Prostate gland (tissue), 2 donors: ENCODE data around the gene LRP11.

ENCODE experiments used
- CTCF ChIP-seq, 4 experiments: fragments of 200-600 bp in 2 of 4; fragments of 450-650 bp in 2 of 4; sonication (generic) in 2 of 4; IDR thresholded peaks; 1 replicate in 3 of 4; 2 replicates in 1 of 4; pipeline ENCODE4 v1.5.1; 2016 to 2019; ENCODE audit warnings: antibody characterized with exemption in 4 of 4, mild to moderate bottlenecking in 2 of 4, moderate library complexity in 2 of 4
- POLR2A ChIP-seq: fragments of 450-650 bp; IDR thresholded peaks from one replicate; pipeline ENCODE4 v1.6.1; 2016; ENCODE audit warnings: antibody characterized with exemption, mild to moderate bottlenecking
- POLR2AphosphoS5 ChIP-seq: sonication (generic); formaldehyde crosslinking; IDR thresholded peaks from one replicate; pipeline ENCODE4 v1.6.1; 2017; ENCODE audit warnings: antibody characterized with exemption

GRCh38 chr6:149769676-149770075, 94.5 kb downstream of the LRP11 start:
- TF ChIP-seq POLR2A, result no peak
- TF ChIP-seq CTCF (IDR thresholded peaks at IDR 0.05), result no peak
- no peak for TF ChIP-seq POLR2AphosphoS5
